A549 (cell line): ENCODE measurements around the gene MARCHF9.

ENCODE experiments used
- CBX8 ChIP-seq: fragments of 200-600 bp; sonication (generic); IDR thresholded peaks from 2 replicates; pipeline ENCODE4 v1.6.1; 2016
- CHD2 ChIP-seq: fragments of 150-350 bp; IDR thresholded peaks from 2 replicates; pipeline ENCODE4 v1.6.1; 2014; ENCODE audit warnings: low read length; ENCODE audit not compliant: partially characterized antibody
- EP300 ChIP-seq, 2 experiments: fragments of >200 bp; sonication (Bioruptor Twin); formaldehyde crosslinking; IDR thresholded peaks; 2 replicates in 1 of 2; 3 replicates in 1 of 2; pipeline ENCODE4 v1.6.1; 2016 to 2017
- MAFK ChIP-seq: fragments of 450-650 bp; IDR thresholded peaks from 2 replicates; pipeline ENCODE4 v1.6.1; 2014; ENCODE audit not compliant: partially characterized antibody
- POLR2A ChIP-seq: IDR thresholded peaks from 2 replicates; pipeline ENCODE4 v1.6.1; 2012; ENCODE audit warnings: mild to moderate bottlenecking, low read length
- RAD21 ChIP-seq, 2 experiments: fragments of >200 bp in 1 of 2; sonication (Bioruptor Twin) in 1 of 2; formaldehyde crosslinking in 1 of 2; IDR thresholded peaks in 1 of 2; conservative IDR thresholded peaks in 1 of 2; 2 replicates in 1 of 2; 3 replicates in 1 of 2; pipeline ENCODE4 v1.6.1; 2012 to 2018; ENCODE audit warnings: inconsistent platforms in 1 of 2
- REST ChIP-seq: fragments of 200-600 bp; sonication (generic); IDR thresholded peaks from 2 replicates; pipeline ENCODE4 v1.6.1; 2016; ENCODE audit warnings: antibody characterized with exemption, mild to moderate bottlenecking, moderate library complexity
- SMC3 ChIP-seq: fragments of >200 bp; sonication (Bioruptor Twin); formaldehyde crosslinking; IDR thresholded peaks from 3 replicates; pipeline ENCODE4 v1.6.1; 2018; ENCODE audit warnings: inconsistent platforms
- TF ChIP-seq, protein P1 (sequence below): fragments of >200 bp; sonication (Bioruptor Twin); formaldehyde crosslinking; IDR thresholded peaks from 3 replicates; pipeline ENCODE4 v1.5.1; 2016
- TF ChIP-seq, protein P2 (sequence below): fragments of 150-350 bp; IDR thresholded peaks from 2 replicates; pipeline ENCODE4 v1.6.1; 2014; ENCODE audit warnings: low read depth, mild to moderate bottlenecking, low read length

DNA sequence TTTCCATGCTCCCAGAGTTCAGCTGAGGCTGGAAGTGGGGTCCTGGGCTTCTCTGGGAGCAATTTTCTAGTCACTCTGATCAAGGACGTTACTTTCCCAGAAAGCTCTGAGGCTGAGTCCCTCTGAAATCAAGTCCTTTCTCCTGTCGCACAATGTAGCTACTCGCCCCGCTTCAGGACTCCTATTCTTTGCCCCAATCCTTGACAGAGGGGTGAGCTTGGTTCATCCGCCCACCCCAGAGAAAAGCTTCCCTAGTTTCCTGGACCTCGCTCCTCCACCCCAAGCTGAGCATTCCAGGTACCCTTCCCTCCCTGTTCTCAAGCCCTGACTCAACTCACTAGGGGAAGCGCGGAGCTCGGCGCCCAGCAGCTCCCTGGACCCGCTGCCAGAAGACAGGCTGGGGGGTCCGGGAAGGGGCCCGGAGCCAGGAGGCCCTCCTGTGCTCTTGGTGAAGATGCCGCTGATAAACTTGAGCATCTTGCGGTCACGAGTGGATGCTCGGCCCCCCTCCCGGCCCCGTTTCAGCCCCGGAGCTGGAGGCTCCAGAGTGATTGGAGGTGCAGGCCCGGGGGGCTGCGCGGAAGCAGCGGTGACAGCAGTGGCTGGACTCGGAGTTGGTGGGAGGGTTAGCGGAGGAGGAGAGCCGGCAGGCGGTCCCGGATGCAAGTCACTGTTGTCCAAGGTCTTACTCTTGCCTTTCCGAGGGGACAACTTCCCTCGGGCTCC, 18.0 kb upstream of the MARCHF9 start:
- TF ChIP-seq SMC3 (no peak), CHD2 (no peak), MAFK (no peak), EP300 (IDR thresholded peaks at IDR 0.05) (no peak), POLR2A (no peak), RAD21 (conservative IDR thresholded peaks at IDR 0.05 in 1 of 2, IDR thresholded peaks at IDR 0.05 in 1 of 2) (no peak), REST (no peak), CBX8 (no peak)
- TF ChIP-seq, protein P1, sequence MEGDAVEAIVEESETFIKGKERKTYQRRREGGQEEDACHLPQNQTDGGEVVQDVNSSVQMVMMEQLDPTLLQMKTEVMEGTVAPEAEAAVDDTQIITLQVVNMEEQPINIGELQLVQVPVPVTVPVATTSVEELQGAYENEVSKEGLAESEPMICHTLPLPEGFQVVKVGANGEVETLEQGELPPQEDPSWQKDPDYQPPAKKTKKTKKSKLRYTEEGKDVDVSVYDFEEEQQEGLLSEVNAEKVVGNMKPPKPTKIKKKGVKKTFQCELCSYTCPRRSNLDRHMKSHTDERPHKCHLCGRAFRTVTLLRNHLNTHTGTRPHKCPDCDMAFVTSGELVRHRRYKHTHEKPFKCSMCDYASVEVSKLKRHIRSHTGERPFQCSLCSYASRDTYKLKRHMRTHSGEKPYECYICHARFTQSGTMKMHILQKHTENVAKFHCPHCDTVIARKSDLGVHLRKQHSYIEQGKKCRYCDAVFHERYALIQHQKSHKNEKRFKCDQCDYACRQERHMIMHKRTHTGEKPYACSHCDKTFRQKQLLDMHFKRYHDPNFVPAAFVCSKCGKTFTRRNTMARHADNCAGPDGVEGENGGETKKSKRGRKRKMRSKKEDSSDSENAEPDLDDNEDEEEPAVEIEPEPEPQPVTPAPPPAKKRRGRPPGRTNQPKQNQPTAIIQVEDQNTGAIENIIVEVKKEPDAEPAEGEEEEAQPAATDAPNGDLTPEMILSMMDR: no peak
- TF ChIP-seq, protein P2, sequence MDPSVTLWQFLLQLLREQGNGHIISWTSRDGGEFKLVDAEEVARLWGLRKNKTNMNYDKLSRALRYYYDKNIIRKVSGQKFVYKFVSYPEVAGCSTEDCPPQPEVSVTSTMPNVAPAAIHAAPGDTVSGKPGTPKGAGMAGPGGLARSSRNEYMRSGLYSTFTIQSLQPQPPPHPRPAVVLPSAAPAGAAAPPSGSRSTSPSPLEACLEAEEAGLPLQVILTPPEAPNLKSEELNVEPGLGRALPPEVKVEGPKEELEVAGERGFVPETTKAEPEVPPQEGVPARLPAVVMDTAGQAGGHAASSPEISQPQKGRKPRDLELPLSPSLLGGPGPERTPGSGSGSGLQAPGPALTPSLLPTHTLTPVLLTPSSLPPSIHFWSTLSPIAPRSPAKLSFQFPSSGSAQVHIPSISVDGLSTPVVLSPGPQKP: no peak
